Calu3 (cell line): ENCODE results near the gene C2orf80. TPM values are rescaled to one million over a fixed set of nuclear protein-coding genes. Genes with fewer than 3 reads are reported as not detected.

Experiments
- BruUV-seq: library from RNA; stranded (reverse); fragments of 400-500 nt; replicated peaks from 2 replicates; lab custom pipeline; 2021; lab: Mats Ljungman, UMichigan
- CTCF ChIA-PET: fragments of 300-600 bp; sonication (Branson Sonifier 250); formaldehyde crosslinking; loops from one replicate; lab custom pipeline; 2022; ENCODE audit warnings: antibody characterized with exemption; lab: Charles Lee
- DNase-seq: peaks from one replicate; pipeline ENCODE4 v3.0.0; 2022
- H3K27ac Mint-ChIP-seq: one replicate; pipeline ENCODE4 v1.8.0; 2022; ENCODE audit warnings: mixed read lengths; ENCODE audit not compliant: unreplicated experiment
- H3K27me3 Mint-ChIP-seq: one replicate; pipeline ENCODE4 v1.8.0; 2022; ENCODE audit warnings: mixed read lengths; ENCODE audit not compliant: unreplicated experiment
- H3K36me3 Mint-ChIP-seq: one replicate; pipeline ENCODE4 v1.8.0; 2022; ENCODE audit warnings: mild to moderate bottlenecking, moderate library complexity, mixed read lengths; ENCODE audit not compliant: insufficient read depth, unreplicated experiment
- H3K4me1 Mint-ChIP-seq: one replicate; pipeline ENCODE4 v1.8.0; 2022; ENCODE audit warnings: mild to moderate bottlenecking, low read depth, mixed read lengths; ENCODE audit not compliant: unreplicated experiment
- H3K4me3 Mint-ChIP-seq: one replicate; pipeline ENCODE4 v1.8.0; 2022; ENCODE audit warnings: mild to moderate bottlenecking, low read depth, moderate library complexity, mixed read lengths; ENCODE audit not compliant: unreplicated experiment
- H3K9me3 Mint-ChIP-seq: one replicate; pipeline ENCODE4 v1.8.0; 2022; ENCODE audit warnings: low read depth, mixed read lengths; ENCODE audit not compliant: unreplicated experiment
- intact Hi-C: fragments of 100-400 bp; cut with micrococcal nuclease; formaldehyde crosslinking; loops from one replicate; pipeline ENCODE4 v1.10.0; 2022; ENCODE audit not compliant: unreplicated experiment
- total RNA-seq: library from RNA; stranded (reverse); gene quantifications from 2 replicates; pipeline ENCODE4 v1.2.3, GENCODE V29; 2022
- TF ChIP-seq, protein P1 (sequence below): fragments of 200-600 bp; IDR thresholded peaks from one replicate; pipeline ENCODE4 v1.8.0; 2022; ENCODE audit warnings: antibody characterized with exemption; ENCODE audit not compliant: unreplicated experiment

C2orf80 gene
- total RNA-seq, 1 experiment from 2014 or later = not detected

DNA sequence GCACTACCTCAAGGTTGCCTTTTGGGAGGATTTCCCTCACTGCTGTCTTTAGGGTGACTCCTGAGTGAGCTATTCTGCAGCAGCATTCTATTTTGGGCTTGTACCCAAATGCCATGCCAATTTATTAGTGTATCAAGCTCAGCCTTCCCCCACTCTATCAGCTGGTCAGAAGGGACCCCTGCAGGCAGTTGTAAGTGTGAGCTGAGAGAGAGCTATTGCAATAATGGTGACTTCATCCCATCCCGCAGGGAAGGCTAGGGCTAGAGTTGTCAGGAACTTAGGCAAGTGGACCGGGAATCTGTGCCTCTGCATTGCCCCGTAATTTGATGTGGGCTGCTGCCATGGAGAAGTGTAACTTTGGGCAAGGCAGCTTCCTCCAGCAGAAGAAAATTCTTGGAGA lies 42.1 kb downstream of the C2orf80 start:
- CTCF ChIA-PET = interaction anchor here (1.1 kb wide), 1 partner anchor 17 kb away, joined by 3 read pairs; no protein-coding TSS in a partner anchor
- Mint-ChIP-seq H3K27me3 (no peaks in the 10 kb centered on the region), H3K36me3 (no peaks in the 10 kb centered on the region), H3K9me3 (no peaks in the 10 kb centered on the region), H3K4me3 (no peak overlapping the region), H3K27ac (no peak overlapping the region), H3K4me1 (peaks cover 9% of the 10 kb centered on the region)
- intact Hi-C loops = no loop called here
- no TSS peak for BruUV-seq
- TF ChIP-seq, protein P1, sequence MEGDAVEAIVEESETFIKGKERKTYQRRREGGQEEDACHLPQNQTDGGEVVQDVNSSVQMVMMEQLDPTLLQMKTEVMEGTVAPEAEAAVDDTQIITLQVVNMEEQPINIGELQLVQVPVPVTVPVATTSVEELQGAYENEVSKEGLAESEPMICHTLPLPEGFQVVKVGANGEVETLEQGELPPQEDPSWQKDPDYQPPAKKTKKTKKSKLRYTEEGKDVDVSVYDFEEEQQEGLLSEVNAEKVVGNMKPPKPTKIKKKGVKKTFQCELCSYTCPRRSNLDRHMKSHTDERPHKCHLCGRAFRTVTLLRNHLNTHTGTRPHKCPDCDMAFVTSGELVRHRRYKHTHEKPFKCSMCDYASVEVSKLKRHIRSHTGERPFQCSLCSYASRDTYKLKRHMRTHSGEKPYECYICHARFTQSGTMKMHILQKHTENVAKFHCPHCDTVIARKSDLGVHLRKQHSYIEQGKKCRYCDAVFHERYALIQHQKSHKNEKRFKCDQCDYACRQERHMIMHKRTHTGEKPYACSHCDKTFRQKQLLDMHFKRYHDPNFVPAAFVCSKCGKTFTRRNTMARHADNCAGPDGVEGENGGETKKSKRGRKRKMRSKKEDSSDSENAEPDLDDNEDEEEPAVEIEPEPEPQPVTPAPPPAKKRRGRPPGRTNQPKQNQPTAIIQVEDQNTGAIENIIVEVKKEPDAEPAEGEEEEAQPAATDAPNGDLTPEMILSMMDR = no peak
- no peak for DNase-seq

DNA sequence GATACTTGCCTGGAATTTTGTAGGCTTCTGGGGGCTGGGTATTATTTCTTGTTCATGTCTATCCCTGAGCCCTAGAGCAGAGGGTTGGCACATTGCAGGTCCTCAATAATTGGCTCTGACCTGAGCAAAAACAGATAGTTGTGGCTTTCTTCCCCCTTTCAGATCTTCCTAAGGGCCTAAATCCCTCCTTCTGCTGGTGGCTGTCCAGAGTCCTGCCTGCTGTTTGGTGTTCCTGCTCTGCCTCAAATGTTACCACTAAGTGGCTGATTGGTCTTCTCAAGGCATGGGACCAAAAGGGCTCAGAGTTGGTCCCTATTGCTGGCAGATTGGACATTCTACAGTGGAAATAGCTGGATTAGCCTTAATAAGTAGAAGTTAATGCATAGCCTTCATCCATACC lies 42.8 kb downstream of the C2orf80 start:
- Mint-ChIP-seq H3K27me3 (no peaks in the 10 kb centered on the region), H3K4me3 (no peak overlapping the region), H3K27ac (no peak overlapping the region), H3K9me3 (no peaks in the 10 kb centered on the region), H3K36me3 (no peaks in the 10 kb centered on the region), H3K4me1 (peaks cover 17% of the 10 kb centered on the region)
- intact Hi-C loops = no loop called here
- CTCF ChIA-PET = interaction anchor here (0.7 kb wide), 1 partner anchor 1132 kb away, joined by 3 read pairs; no protein-coding TSS in a partner anchor
- TF ChIP-seq, protein P1 = no peak
- no peak for DNase-seq
- no TSS peak for BruUV-seq

DNA sequence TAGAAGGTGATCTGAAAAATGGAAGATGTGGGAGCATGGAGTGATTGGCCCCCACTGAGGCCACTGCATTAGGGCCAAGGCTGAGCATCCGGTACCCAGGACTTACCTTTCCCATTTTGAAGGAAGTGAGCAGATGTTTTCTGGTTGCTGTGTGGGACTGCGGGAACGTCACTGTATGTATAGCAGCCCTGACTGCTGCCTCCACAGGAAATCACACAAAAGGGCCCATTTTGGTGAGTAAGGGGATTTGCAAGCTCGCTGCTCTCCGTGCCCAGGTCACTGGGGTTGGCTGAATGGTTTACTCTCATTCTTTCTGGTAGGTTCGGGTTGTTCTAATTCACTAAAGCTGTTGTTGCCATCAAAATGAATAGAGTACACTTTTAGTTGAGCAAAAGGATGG lies 43.8 kb downstream of the C2orf80 start, which contains the start of gene CRYGB:
Gene CRYGB, minus strand, starts transcription at position 153 of the 400 bp plus-strand sequence. Its CDS starts 38 bp downstream, at position 115.
- CTCF ChIA-PET = interaction anchor here (0.7 kb wide), 2 partner anchors 212 to 1015 kb away, joined by 4 to 6 read pairs; no protein-coding TSS in a partner anchor
- no peak for DNase-seq
- Mint-ChIP-seq H3K4me3 (no peak within 1 kb of the TSS), H3K36me3 (no peaks in the 10 kb centered on the region), H3K4me1 (peaks cover 22% of the 10 kb centered on the region), H3K27ac (no peak within 1 kb of the TSS), H3K9me3 (no peaks in the 10 kb centered on the region), H3K27me3 (no peaks in the 10 kb centered on the region)
- intact Hi-C loops = no loop called here
- TF ChIP-seq, protein P1 = no peak
- no TSS peak for BruUV-seq

DNA sequence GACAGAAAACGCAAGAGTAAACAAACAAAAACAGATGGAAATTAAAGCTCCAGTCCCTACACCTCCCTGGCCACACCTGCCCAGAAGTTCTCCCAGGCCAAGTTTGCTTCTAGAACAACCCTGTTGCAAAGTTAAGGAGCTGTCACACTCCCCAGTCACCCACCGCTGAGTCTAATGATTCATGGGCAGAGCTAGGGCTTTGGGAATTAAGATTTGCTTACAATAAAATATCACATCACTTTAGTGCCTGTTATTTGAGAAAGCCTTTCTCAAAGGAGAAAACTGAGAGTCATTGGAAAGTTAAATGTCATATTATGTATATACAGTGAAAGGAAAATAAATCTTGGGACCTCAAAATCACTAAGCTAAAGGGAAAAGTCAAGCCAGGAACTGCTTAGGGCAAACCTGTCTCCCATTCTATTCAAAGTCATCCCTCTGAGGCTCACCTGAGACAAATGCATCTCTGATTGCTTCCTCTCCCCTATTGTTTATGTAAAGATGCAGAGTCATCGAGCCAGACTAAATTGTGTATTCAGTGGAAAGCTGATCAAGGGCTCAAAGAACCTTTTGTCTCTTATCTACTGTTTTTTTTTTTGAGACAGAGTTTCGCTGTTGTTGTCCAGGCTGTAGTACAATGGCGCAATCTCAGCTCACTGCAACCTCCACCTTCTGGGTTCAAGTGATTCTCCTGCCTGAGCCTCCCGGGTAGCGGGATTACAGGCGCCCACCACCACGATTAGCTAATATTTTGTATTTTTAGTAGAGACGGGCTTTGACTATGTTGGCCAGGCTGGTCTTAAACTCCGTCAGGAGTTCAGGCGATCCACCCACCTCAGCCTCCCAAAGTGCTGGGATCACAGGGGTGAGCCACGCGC lies 46.7 kb downstream of the C2orf80 start:
- no peak for DNase-seq
- H3K27me3 Mint-ChIP-seq = no peaks in the 10 kb centered on the region
- H3K9me3 Mint-ChIP-seq = no peaks in the 10 kb centered on the region
- H3K36me3 Mint-ChIP-seq = no peaks in the 10 kb centered on the region
- CTCF ChIA-PET = interaction anchor here (0.6 to 0.8 kb wide), 2 partner anchors 111 to 247 kb away, joined by 3 to 4 read pairs; partner anchors contain the start of gene IDH1
- BruUV-seq = no TSS peak
- peaks cover 22% of the 10 kb centered on the region for H3K4me1 Mint-ChIP-seq
- TF ChIP-seq, protein P1 = no peak
- intact Hi-C loops = no loop called here
- H3K27ac Mint-ChIP-seq = peak overlapping the region; percentile 20
- no peak overlapping the region for H3K4me3 Mint-ChIP-seq
